Activated CD8-positive, alpha-beta T cell treated with anti-CD3 and anti-CD28 coated beads, Interleukin-2, amount 10 ng/mL, durations not matched to agents 7 days and 5 days (primary cell): ENCODE data around the gene DHTKD1. TPM values are rescaled to one million over a fixed set of nuclear protein-coding genes. Genes with fewer than 3 reads are reported as not detected.

Experiments used
- ATAC-seq: fragments of 150-1000 bp; cut with Tn5 transposase; one replicate; pipeline ENCODE4 v1.10.0; 2021; ENCODE audit warnings: moderate library complexity
- CTCF ChIA-PET: fragments of 350-600 bp; sonication (Branson Sonifier 250); formaldehyde crosslinking; loops from one replicate; lab custom pipeline; 2021; ENCODE audit warnings: antibody characterized with exemption; lab: Charles Lee
- POLR2A ChIA-PET: fragments of 350-600 bp; sonication (Branson Sonifier 250); formaldehyde crosslinking; loops from one replicate; lab custom pipeline; 2021; ENCODE audit warnings: antibody characterized with exemption; lab: Charles Lee
- DNase-seq: peaks from one replicate; pipeline ENCODE4 v3.0.0-alpha.2; 2020
- H3K27ac Mint-ChIP-seq: one replicate; pipeline ENCODE4 v1.8.0; 2021; ENCODE audit warnings: mild to moderate bottlenecking, mixed read lengths
- H3K27me3 Mint-ChIP-seq: one replicate; pipeline ENCODE4 v1.8.0; 2021; ENCODE audit warnings: low read depth, mixed read lengths
- H3K36me3 Mint-ChIP-seq: one replicate; pipeline ENCODE4 v1.8.0; 2021; ENCODE audit warnings: low read depth, mixed read lengths
- H3K4me1 Mint-ChIP-seq: one replicate; pipeline ENCODE4 v1.8.0; 2021; ENCODE audit warnings: low read depth, mixed read lengths
- H3K4me3 Mint-ChIP-seq: one replicate; pipeline ENCODE4 v1.8.0; 2021; ENCODE audit warnings: mild to moderate bottlenecking, mixed read lengths
- H3K9me3 Mint-ChIP-seq: one replicate; pipeline ENCODE4 v1.8.0; 2022; ENCODE audit warnings: mixed read lengths; ENCODE audit not compliant: insufficient read depth
- total RNA-seq, 2 experiments: library from RNA; stranded (reverse); gene quantifications; one replicate each; pipeline ENCODE4 v1.2.3, GENCODE V29; 2021

DHTKD1 gene
- 10 to 100 TPM; 16.4 to 20.1 TPM for total RNA-seq

GRCh38 chr10:12068449-12069269 is at the start of gene DHTKD1:
TSS of gene DHTKD1 (plus strand) at chr10:12068954. CDS start at chr10:12069034, 80 bp downstream.
- peak; percentile 99 for ATAC-seq
- Mint-ChIP-seq H3K36me3 (peaks cover 5% of the 10 kb centered on the region), H3K4me1 (peaks cover 19% of the 10 kb centered on the region), H3K4me3 (peak within 1 kb of the TSS; percentile 85), H3K27me3 (peaks cover 3% of the 10 kb centered on the region), H3K27ac (peak within 1 kb of the TSS; percentile 92), H3K9me3 (no peaks in the 10 kb centered on the region)
- CTCF ChIA-PET, result interaction anchor here (1.1 to 1.5 kb wide), 3 partner anchors 28 to 66 kb away, joined by 3 to 5 read pairs (median 3); no protein-coding TSS in a partner anchor
- DNase-seq, result peak; percentile 98
- POLR2A ChIA-PET, result interaction anchor here (0.6 to 1.7 kb wide), 2 partner anchors 27 to 87 kb away, joined by 3 to 8 read pairs; partner anchors contain the start of gene UPF2

GRCh38 chr10:12019283-12019971 is 49.3 kb upstream of the DHTKD1 start:
- H3K36me3 Mint-ChIP-seq, result peaks cover 18% of the 10 kb centered on the region
- no peak overlapping the region for H3K4me3 Mint-ChIP-seq
- ATAC-seq (no peak), DNase-seq (no peak)
- peaks cover 21% of the 10 kb centered on the region for H3K4me1 Mint-ChIP-seq
- CTCF ChIA-PET, result no interaction called here
- POLR2A ChIA-PET, result no interaction called here
- no peaks in the 10 kb centered on the region for H3K9me3 Mint-ChIP-seq
- no peaks in the 10 kb centered on the region for H3K27me3 Mint-ChIP-seq
- H3K27ac Mint-ChIP-seq, result no peak overlapping the region

- ATAC-seq, result no peak
- Mint-ChIP-seq H3K27me3 (no peaks in the 10 kb centered on the region), H3K4me1 (peaks cover 21% of the 10 kb centered on the region), H3K9me3 (no peaks in the 10 kb centered on the region), H3K27ac (no peak overlapping the region), H3K36me3 (peaks cover 15% of the 10 kb centered on the region), H3K4me3 (no peak overlapping the region)
- no peak for DNase-seq
- CTCF ChIA-PET, result no interaction called here
- POLR2A ChIA-PET, result interaction anchor here (0.7 kb wide), 1 partner anchor 491 kb away, joined by 3 read pairs; no protein-coding TSS in a partner anchor
Observed at GRCh38 chr10:12020574-12020973, 48.2 kb upstream of the DHTKD1 start.

GRCh38 chr10:12022580-12023257 is 46.0 kb upstream of the DHTKD1 start:
- POLR2A ChIA-PET, result no interaction called here
- DNase-seq (no peak), ATAC-seq (no peak)
- no peak overlapping the region for H3K4me3 Mint-ChIP-seq
- H3K27me3 Mint-ChIP-seq, result no peaks in the 10 kb centered on the region
- no peaks in the 10 kb centered on the region for H3K9me3 Mint-ChIP-seq
- H3K4me1 Mint-ChIP-seq, result peaks cover 30% of the 10 kb centered on the region
- H3K27ac Mint-ChIP-seq, result peak overlapping the region; percentile 49
- CTCF ChIA-PET, result no interaction called here
- H3K36me3 Mint-ChIP-seq, result peaks cover 30% of the 10 kb centered on the region

GRCh38 chr10:12025591-12025990 is 43.2 kb upstream of the DHTKD1 start:
- H3K9me3 Mint-ChIP-seq, result no peaks in the 10 kb centered on the region
- peaks cover 44% of the 10 kb centered on the region for H3K36me3 Mint-ChIP-seq
- no peak overlapping the region for H3K27ac Mint-ChIP-seq
- ChIA-PET POLR2A (interaction anchor here (1.1 kb wide), 1 partner anchor 18 kb away, joined by 3 read pairs; no protein-coding TSS in a partner anchor), CTCF (interaction anchor here (1.2 to 1.9 kb wide), 2 partner anchors 39 to 189 kb away, joined by 3 to 4 read pairs; no protein-coding TSS in a partner anchor)
- peaks cover 34% of the 10 kb centered on the region for H3K4me1 Mint-ChIP-seq
- H3K27me3 Mint-ChIP-seq, result no peaks in the 10 kb centered on the region
- no peak overlapping the region for H3K4me3 Mint-ChIP-seq
- no peak for ATAC-seq
- DNase-seq, result no peak

GRCh38 chr10:12027539-12027938 is 41.2 kb upstream of the DHTKD1 start:
- Mint-ChIP-seq H3K9me3 (no peaks in the 10 kb centered on the region), H3K27ac (no peak overlapping the region), H3K27me3 (no peaks in the 10 kb centered on the region), H3K4me1 (peaks cover 28% of the 10 kb centered on the region), H3K36me3 (peaks cover 49% of the 10 kb centered on the region), H3K4me3 (no peak overlapping the region)
- ChIA-PET POLR2A (no interaction called here), CTCF (no interaction called here)
- DNase-seq (no peak), ATAC-seq (no peak)

GRCh38 chr10:12031404-12031803 is 37.4 kb upstream of the DHTKD1 start:
- Mint-ChIP-seq H3K27me3 (no peaks in the 10 kb centered on the region), H3K9me3 (no peaks in the 10 kb centered on the region), H3K4me3 (no peak overlapping the region), H3K36me3 (peaks cover 64% of the 10 kb centered on the region), H3K27ac (no peak overlapping the region), H3K4me1 (peaks cover 14% of the 10 kb centered on the region)
- ATAC-seq (no peak), DNase-seq (no peak)
- POLR2A ChIA-PET, result no interaction called here
- CTCF ChIA-PET, result interaction anchor here (0.7 to 1.3 kb wide), 2 partner anchors 10 to 26 kb away, joined by 3 to 4 read pairs; no protein-coding TSS in a partner anchor

- peaks cover 45% of the 10 kb centered on the region for H3K36me3 Mint-ChIP-seq
- CTCF ChIA-PET, result no interaction called here
- ATAC-seq (no peak), DNase-seq (no peak)
- H3K4me3 Mint-ChIP-seq, result no peak overlapping the region
- H3K9me3 Mint-ChIP-seq, result no peaks in the 10 kb centered on the region
- POLR2A ChIA-PET, result no interaction called here
- H3K27ac Mint-ChIP-seq, result no peak overlapping the region
- H3K4me1 Mint-ChIP-seq, result peaks cover 20% of the 10 kb centered on the region
- no peaks in the 10 kb centered on the region for H3K27me3 Mint-ChIP-seq
Observed at GRCh38 chr10:12036073-12036655, 32.6 kb upstream of the DHTKD1 start.

- Mint-ChIP-seq H3K4me3 (peak overlapping the region; percentile 90), H3K27me3 (no peaks in the 10 kb centered on the region), H3K36me3 (peaks cover 17% of the 10 kb centered on the region), H3K27ac (peak overlapping the region; percentile 100), H3K9me3 (no peaks in the 10 kb centered on the region), H3K4me1 (peaks cover 30% of the 10 kb centered on the region)
- ChIA-PET CTCF (interaction anchor here (1.0 to 1.4 kb wide), 3 partner anchors 10 to 88 kb away, joined by 3 read pairs; partner anchors contain the start of gene DHTKD1), POLR2A (interaction anchor here (0.6 to 2.5 kb wide), 10 partner anchors 9 to 153 kb away, joined by 3 to 15 read pairs (median 6); partner anchors contain the start of genes CDC123, DHTKD1 and NUDT5)
- ATAC-seq (peak; percentile 14), DNase-seq (peak; percentile 54)
Observed at GRCh38 chr10:12041766-12042408, 26.9 kb upstream of the DHTKD1 start.

- DNase-seq, result peak; percentile 54
- Mint-ChIP-seq H3K36me3 (peaks cover 17% of the 10 kb centered on the region), H3K27ac (peak overlapping the region; percentile 100), H3K9me3 (no peaks in the 10 kb centered on the region), H3K4me3 (peak overlapping the region; percentile 90), H3K27me3 (no peaks in the 10 kb centered on the region), H3K4me1 (peaks cover 30% of the 10 kb centered on the region)
- ChIA-PET POLR2A (interaction anchor here (1.1 to 2.5 kb wide), 7 partner anchors 12 to 153 kb away, joined by 4 to 15 read pairs (median 7); partner anchors contain the start of genes CDC123, DHTKD1 and NUDT5), CTCF (interaction anchor here (1.2 to 1.3 kb wide), 2 partner anchors 8 to 80 kb away, joined by 5 to 7 read pairs; no protein-coding TSS in a partner anchor)
- peak; percentile 52 for ATAC-seq
Observed at GRCh38 chr10:12042409-12042796, 26.4 kb upstream of the DHTKD1 start.
